OCI-M2 (cell line): ENCODE results near the gene MBD4.
"Not testable (repeated sequence)": the region's sequence is repeated elsewhere in the genome, so short reads cannot be mapped to it uniquely, and the experiment has no call there.

Experiments
- DNase-seq: peaks from one replicate; lab custom pipeline; 2025; ENCODE audit not compliant: unreplicated experiment; lab: John Stamatoyannopoulos, UW

The MBD4 gene

DNA sequence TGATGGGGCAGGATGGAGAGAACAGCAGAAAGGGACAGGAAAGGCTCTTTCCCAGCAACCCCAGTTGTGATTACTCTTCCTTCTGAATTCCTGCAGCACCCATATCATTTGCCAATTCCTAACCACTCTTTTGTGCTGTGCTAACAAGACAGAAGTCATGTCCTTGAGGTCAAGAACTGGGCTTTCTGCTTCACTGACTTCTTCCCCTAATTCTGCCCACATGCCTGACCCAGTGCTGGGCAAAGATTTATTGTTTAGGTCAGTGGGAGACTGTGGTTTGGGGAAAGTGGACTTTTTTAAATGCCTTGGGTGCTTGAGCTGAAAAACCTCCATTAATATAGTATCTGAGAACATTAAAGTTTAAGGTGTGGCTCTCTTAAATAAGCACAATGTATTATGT is 7.1 kb downstream of the MBD4 start:
- no peak for DNase-seq

GRCh38 chr3:129432036-129432435 is 7.7 kb downstream of the MBD4 start:
- DNase-seq: no peak

DNA sequence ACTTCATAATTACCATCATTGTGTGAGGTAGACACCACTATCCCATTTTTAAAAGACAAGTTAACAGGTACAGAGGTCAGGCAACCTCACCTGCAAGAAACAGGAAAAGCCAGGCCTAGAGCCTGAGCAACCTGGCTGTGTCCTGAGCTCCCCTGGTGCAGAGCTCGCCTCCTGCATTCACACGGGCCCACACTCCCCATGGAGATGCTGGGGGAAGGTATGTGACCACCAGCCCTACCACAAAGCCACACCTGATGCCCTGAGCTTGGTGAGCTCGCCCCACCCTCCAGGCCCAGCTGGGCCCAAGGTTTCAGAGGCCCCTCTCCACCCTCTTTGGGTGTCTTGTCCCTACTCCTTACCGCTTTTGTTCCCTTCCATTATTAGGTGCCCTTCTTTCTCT is 10.1 kb downstream of the MBD4 start:
- DNase-seq: no peak

DNA sequence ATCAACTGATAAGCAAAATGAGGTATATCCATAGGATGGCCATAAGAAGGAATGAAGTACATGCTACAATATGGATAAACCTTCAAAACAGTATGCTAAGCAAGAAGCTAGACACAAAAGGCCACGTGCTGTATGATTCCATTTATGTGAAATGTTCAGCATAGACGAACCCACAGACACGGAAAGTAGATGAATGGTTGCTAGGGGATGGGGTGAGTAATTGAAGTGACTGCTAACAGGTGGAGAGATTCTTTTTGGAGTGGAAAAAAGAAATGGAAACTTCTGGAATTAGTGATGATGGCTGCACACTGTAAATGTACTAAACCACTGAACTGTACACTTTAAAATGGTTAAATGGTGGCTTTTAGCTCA is 10.7 kb downstream of the MBD4 start:
- DNase-seq: no peak

- peak; percentile 16 for DNase-seq
Observed at GRCh38 chr3:129428376-129429079, 11.2 kb downstream of the MBD4 start, which contains the start of gene EFCAB12. Gene EFCAB12, minus strand, starts transcription at chr3:129428636. Its CDS starts 148 bp downstream, at chr3:129428488.

DNA sequence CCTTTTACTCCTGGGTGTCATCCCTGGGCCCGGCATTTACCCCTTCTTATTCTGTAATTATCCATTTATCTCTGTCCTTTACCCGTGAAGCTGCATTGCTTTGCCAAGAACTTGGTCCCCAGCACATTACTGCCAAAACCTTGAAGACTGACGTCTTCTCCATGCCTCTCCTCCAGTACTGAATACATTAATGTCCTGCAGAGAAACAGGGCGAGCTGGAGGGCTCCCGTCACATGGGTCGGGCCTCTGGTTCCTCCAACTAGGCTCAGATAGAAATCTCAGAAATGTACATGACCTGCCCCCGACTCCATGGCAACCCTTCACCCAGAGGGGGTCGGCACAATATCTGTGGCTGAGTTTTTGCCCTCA is 11.8 kb downstream of the MBD4 start:
- DNase-seq: no peak

DNA sequence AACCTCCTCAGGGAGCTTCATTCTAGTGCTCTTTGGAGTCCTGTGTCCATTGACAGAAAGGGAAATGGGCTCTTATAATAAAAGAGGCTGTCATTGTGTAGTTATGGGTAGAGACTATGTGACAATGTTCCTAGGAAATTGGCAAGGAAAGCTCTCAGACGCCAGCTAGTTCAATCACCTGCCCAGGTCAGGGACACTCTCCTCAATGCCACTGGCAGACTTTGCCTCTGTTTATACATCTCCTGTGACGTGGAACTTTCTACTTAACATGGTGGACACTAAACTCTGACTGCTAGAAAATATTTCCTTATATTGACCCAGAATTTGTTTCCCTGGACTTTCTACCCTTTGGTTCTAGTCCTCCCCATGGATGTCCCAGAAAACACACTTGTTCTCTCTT is 14.1 kb downstream of the MBD4 start:
- no peak for DNase-seq

DNA sequence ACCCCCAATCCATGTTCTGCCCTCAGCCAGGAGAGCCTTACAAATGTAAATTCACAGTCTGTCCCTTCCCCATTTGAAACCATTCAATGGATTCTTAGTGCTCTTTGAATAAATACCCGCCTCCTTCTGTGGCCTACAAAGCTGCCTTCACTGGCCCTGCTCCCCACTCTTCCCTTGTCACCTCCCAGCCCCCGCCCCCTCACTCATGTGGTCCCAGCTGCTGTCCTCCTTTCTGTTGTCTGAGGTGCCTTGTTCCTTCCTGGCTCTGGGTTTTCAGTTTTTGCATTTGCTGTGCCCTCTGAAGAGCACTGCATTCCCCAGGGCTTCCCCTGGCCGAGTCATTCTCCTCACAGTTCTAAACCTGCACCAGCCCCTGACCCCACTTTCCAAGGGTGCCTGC is 14.5 kb downstream of the MBD4 start:
- DNase-seq: no peak

- no peak for DNase-seq
Observed at GRCh38 chr3:129424185-129424841, 15.4 kb downstream of the MBD4 start.

- no peak for DNase-seq
Observed at GRCh38 chr3:129422897-129423296, 16.9 kb downstream of the MBD4 start.

DNA sequence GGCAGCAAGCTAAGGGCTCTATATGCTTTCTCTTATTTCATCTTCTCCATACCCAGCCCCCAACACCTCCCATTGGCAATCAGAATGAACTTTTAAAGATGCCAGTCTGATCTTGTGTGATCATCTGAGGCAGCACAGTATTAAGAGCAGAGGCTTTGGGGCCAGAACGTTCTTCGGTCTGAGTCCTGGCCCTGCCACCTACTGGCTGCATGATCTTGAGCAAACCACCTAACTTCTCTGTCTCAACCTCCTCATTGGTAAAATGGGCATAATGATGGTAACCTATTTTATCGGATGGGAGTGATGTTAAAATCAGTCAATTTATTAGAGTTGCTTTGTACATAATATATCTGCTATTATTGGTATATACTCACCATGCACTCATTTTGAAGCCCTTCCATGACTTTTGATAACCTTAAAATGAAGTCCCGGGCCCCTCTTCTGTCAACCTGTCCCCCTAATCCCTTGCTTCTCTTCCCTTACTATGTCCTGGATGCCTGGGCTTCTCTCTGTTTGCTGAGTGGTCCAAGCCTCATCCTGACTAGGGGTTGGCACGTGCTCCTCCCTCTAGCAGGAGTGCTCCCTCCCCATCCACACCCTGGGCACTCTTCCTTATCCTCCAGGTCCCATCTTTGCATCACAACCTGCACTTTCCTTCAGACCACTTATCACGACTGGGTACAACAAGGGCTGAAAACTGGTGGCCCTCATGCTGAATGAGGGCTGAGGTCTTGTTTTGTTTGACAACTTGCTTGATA is 17.6 kb downstream of the MBD4 start:
- no peak for DNase-seq

DNA sequence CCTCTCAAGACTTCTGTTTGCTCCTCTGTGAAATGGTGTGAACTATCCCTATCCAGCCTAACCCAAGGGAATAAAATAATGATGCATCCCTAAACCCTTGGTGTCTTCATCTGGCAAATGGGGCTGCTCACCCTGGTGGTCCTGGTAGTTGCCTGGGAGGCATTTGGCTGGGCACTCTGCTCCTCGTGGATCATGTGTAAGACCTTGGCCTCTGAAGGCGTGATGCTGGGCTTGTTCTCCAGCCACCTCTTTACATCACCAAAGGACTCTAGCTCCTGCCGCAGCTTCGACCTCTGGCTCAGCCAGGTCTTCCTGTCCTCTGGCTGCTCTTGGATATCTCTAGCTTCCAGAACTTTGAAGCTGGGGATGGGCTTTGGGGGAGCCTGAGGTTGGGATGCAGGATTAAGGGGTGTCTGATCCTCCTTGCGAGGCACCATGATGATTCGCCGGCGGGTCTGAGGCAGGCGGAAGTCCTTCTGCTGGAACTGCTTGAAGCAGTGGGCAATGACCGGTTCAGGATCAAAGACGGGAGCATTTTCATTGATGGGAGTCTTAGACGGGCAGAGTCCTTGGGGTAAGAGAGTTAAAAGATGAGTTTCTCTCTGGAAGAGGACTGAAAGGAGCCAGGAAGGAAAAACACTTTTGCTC is 18.4 kb downstream of the MBD4 start:
- DNase-seq: no peak

DNA sequence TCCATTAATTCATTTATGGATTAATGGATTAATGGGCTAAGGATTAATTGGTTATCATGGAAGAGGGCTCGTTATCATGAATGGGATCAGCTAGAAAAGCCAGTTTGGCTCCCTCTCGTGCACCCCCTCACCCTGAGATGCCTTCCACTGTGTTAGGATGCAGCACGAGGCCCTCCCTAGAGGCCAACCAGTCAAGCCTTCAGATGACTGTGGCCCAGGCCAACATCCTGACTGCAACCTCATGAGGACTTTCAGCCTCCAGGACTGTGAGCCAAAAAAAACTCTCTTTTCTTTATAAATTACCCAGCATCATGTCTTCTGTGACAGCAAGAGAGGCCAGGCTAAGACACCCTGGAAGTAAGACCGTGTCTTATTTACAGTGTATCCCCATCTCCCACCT is 20.3 kb downstream of the MBD4 start:
- DNase-seq: no peak

GRCh38 chr3:129418041-129418973 is 21.4 kb downstream of the MBD4 start:
- no peak for DNase-seq

DNA sequence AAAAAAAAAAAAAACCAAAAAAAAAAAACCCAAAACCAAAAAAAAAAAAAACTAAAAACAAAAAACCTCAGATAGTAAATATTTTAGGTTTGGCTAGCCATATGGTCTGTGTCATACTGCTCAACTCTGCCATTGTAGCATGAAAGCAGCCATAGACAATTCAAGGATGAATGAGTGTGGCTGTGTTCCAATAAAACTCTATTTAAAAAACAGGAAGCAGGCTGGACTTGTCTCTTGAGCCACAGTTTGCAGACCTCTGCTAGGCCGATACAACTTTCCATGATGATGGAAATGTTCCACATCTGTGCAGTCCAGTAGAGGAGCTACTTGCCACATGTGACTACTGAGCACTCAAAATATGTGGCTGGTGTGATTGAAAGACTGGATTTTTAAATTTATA is 22.4 kb downstream of the MBD4 start:
- DNase-seq: no peak

DNA sequence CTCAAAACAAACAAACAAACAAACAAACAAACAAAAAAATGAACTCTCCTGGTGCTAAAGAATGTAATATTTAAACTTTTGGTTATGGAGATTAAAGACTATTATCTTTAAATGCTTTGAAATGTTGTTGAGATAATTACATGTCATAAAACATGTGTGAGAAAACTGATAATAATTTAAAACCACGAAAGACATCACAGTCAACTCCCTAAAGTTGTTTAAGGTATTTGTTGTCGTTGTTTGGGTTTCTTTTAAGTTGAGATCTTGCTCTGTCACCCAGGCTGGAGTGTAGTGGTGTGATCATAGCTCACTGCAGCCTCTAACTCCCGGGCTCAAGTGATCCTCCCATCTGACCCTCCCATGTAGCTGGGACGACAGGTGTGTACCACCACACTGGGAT is 23.3 kb downstream of the MBD4 start:
- no peak for DNase-seq

DNA sequence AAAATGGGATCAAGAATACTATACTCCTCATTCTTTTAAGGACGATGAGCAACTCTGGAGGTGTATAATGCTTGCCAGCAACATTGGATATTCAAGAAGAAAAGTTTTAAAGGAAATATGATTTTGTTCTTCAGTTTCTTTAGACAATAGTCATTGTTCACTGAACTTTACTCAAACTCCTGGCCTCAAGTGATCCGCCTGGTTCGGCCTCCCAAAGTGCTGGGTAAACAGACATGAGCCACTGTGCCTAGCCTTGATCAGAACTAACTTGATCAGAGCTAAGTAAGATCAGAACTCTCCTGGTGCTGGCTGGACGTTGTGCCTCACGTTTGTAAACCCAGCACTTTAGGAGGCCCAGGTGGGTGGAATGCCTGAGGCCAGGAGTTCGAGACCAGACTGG is 23.9 kb downstream of the MBD4 start:
- no peak for DNase-seq

GRCh38 chr3:129415378-129415777 is 24.4 kb downstream of the MBD4 start:
- DNase-seq: no peak

DNA sequence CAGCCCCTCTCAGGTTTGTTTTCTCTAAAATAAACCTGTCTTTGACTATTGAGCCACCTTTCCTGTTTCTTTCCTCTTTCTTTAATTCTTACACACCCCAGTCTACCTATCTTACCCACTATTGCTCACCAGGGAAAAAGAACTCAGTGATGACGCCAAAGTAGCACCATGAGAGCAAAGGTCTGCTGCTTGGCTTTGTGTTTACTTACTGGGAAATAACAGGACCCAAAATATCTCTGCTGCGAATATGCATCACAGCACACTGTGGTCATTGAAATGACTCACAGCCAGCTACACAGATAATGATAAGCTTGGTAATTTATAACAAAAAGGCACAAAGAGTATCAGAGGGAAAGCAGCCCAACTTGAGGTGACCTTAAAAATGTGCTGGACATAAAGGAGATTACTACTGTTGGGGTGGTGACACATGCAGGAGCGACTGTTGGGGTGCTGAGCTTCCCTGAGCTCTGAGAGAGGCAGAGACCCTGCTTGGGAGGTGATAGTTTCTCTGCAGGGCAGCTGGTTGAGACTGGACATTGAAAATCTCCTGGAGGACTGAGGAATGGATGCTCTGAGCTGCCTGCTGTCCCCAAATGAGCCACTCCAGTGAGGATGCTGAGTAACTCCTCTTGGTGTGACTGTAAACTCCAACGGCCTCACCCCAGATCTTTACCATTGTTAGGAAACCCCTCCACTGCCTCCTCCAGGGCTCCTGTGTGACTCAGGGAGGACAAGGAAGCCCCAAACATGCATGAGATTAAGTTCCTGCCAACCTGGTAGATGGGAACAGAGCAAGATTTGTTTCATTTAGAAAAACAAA is 25.9 kb downstream of the MBD4 start:
- DNase-seq: peak; percentile 49

DNA sequence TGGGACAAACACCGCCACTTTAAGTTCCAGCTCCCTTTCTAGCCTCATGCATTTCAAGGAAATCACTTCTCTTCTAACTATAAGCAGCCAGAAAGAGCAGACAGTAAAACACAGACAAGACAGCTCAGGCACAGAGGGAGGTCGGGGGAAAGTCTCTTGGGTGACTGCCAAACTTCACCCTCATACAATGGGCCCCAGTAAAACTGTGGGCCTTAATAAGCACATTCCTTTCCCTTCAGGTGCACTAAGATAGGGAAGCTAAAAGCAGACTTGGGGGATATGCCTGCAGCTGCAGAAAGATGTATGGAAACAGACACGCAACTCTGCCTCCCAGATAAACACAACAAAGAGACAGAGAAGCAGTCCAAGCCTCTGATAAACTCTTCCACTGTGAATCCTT is 26.5 kb downstream of the MBD4 start:
- not testable (repeated sequence) for DNase-seq
